Right atrium auricular region (tissue), 2 donors: ENCODE data around the gene VAV3. TPM values are rescaled to one million over a fixed set of nuclear protein-coding genes. Genes with fewer than 3 reads are reported as not detected.

Experiments
- DNase-seq: peaks from one replicate; pipeline ENCODE4 v3.0.0-alpha.2; 2019; ENCODE audit warnings: low spot score
- H3K27ac ChIP-seq, 2 donors: fragments of 200-600 bp; sonication (generic); 1 replicate in 1 of 2; 2 replicates in 1 of 2; pipeline ENCODE4 v1.5.1; 2016 to 2019
- H3K27me3 ChIP-seq, 2 donors: fragments of 200-600 bp; sonication (generic); one replicate each; pipeline versions ENCODE4 v1.5.1 to v1.6.0; 2017 to 2019
- H3K36me3 ChIP-seq: fragments of 200-600 bp; sonication (generic); one replicate; pipeline ENCODE4 v1.5.1; 2016
- H3K4me1 ChIP-seq, 2 donors: fragments of 200-600 bp; sonication (generic); one replicate each; pipeline versions ENCODE4 v1.5.1 to v1.6.0; 2017 to 2019
- H3K4me3 ChIP-seq, 2 donors: fragments of 200-600 bp; sonication (generic); 1 replicate in 1 of 2; 2 replicates in 1 of 2; pipeline ENCODE4 v1.5.1; 2017 to 2019; ENCODE audit warnings: mild to moderate bottlenecking in 1 of 2, moderate library complexity in 1 of 2
- H3K9me3 ChIP-seq, 2 donors: fragments of 200-600 bp; sonication (generic); one replicate each; pipeline ENCODE4 v1.5.1; 2019
- total RNA-seq, 2 donors: library from RNA; depleted of rRNA; stranded (reverse); fragments of >200 nt; gene quantifications; one replicate each; pipeline ENCODE4 v1.1.0, GENCODE V29; 2016
- TF ChIP-seq, protein P1 (sequence below), 2 donors: fragments of 200-600 bp; sonication (generic); IDR thresholded peaks; one replicate each; pipeline ENCODE4 v1.5.1; 2019; ENCODE audit warnings: antibody characterized with exemption in 2 of 2

The VAV3 gene
- total RNA-seq, 2 donors from 2014 or later: 2.0 to 2.8 TPM

DNA sequence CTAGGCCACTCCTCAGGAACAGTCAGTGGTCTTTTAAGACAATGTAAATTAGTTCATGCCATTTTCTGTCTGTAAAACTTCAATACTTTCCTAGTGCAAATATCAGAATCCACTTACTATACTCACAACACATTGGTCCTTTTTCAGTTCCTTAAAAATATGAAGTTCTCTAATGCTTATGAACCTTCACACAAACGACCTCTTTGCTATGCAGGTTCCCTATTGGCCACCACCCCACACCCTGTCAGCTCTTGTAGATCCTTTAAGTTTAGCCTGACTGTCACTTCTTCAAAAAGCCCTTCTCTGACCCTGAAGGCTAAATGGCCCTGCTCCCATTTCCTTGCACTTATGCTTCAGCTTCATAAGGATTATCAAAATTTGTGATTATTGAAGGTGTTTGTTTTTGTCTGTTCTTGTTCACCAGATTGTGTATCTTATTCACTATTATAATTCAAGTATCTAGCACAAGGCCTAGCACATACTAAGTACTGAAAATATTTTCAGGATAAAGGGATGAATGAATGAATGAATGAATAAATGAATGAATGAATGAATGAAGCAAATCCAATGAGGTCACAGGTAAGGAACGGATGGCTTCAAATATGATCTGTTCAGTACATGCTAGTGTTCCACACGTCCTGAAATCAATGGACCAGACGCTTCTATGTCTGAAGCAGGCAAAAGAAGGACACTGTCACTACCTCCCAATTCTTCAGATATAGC lies 373.9 kb downstream of the VAV3 start:
- Histone ChIP-seq H3K27ac (no peak overlapping the region), H3K9me3 (no peaks in the 10 kb centered on the region), H3K36me3 (no peaks in the 10 kb centered on the region), H3K4me1 (no peaks in the 10 kb centered on the region), H3K27me3 (no peaks in the 10 kb centered on the region), H3K4me3 (no peak overlapping the region)
- no peak for DNase-seq
- TF ChIP-seq, protein P1, sequence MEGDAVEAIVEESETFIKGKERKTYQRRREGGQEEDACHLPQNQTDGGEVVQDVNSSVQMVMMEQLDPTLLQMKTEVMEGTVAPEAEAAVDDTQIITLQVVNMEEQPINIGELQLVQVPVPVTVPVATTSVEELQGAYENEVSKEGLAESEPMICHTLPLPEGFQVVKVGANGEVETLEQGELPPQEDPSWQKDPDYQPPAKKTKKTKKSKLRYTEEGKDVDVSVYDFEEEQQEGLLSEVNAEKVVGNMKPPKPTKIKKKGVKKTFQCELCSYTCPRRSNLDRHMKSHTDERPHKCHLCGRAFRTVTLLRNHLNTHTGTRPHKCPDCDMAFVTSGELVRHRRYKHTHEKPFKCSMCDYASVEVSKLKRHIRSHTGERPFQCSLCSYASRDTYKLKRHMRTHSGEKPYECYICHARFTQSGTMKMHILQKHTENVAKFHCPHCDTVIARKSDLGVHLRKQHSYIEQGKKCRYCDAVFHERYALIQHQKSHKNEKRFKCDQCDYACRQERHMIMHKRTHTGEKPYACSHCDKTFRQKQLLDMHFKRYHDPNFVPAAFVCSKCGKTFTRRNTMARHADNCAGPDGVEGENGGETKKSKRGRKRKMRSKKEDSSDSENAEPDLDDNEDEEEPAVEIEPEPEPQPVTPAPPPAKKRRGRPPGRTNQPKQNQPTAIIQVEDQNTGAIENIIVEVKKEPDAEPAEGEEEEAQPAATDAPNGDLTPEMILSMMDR (IDR thresholded peaks at IDR 0.05): no peak

DNA sequence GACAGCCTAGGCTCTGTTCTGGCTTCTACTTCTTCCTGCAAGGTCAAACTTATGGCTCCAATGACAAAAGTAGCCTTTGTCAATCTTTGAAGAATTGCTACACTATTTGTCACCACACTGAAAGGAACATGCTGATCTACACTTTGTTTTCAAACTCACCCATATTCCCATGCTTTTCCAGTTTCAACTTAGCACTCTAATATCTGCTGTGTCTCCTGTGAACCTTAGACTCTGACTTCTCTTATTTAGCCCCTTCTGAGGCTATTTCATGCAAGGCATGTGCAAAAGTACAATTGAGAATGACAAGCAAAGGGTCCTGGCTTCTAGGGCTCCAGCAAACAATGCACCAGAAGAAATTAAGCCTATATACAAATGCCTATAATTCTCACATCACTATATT lies 374.9 kb downstream of the VAV3 start:
- TF ChIP-seq, protein P1 (IDR thresholded peaks at IDR 0.05): no peak
- DNase-seq: no peak
- H3K4me1 ChIP-seq: no peaks in the 10 kb centered on the region
- H3K27ac ChIP-seq: no peak overlapping the region
- H3K4me3 ChIP-seq: no peak overlapping the region
- H3K9me3 ChIP-seq: no peaks in the 10 kb centered on the region
- H3K27me3 ChIP-seq: no peaks in the 10 kb centered on the region
- no peaks in the 10 kb centered on the region for H3K36me3 ChIP-seq

DNA sequence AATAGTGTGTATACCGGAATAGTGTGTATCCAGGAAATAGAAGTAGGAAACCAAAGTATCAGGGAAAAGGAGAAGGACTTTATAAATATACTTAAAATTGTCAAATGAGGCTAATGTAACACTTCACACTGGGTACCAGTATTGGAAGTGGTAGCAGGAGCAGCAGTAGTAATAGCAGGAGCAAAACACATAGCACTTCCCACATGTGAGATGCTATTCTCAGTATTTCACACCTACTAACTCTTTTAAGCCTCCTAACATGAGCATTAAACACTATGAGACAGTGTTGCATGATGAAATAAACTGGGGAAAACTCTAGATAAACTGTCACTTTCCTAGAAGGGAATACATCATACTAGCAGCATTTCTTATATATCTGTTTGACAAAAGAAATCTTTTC lies 376.7 kb downstream of the VAV3 start:
- H3K4me1 ChIP-seq: no peaks in the 10 kb centered on the region
- no peaks in the 10 kb centered on the region for H3K27me3 ChIP-seq
- TF ChIP-seq, protein P1 (IDR thresholded peaks at IDR 0.05): no peak
- H3K9me3 ChIP-seq: no peaks in the 10 kb centered on the region
- no peak for DNase-seq
- H3K27ac ChIP-seq: no peak overlapping the region
- H3K4me3 ChIP-seq: no peak overlapping the region
- H3K36me3 ChIP-seq: no peaks in the 10 kb centered on the region

DNA sequence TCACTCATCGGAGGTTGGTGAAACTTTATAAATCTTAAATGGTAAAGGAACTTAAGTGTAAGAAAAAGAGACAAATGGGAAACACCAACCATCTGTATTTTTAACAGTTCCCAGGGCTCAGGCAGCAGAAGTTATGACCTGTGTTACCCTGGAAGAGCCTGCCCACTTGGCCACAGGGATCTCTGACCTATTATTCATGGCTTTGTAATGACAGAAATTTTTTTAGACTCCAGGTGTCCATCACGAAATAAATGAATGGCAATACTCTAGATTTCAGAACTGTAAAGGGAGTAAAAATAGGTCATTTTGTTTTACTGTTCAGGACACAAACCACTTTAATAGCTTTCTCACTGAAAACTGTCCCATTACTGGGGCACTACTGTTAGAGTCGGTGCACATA lies 389.8 kb downstream of the VAV3 start:
- Histone ChIP-seq H3K4me1 (no peaks in the 10 kb centered on the region), H3K27ac (no peak overlapping the region), H3K9me3 (no peaks in the 10 kb centered on the region), H3K4me3 (no peak overlapping the region), H3K36me3 (no peaks in the 10 kb centered on the region), H3K27me3 (no peaks in the 10 kb centered on the region)
- no peak for DNase-seq
- TF ChIP-seq, protein P1 (IDR thresholded peaks at IDR 0.05): no peak

GRCh38 chr1:107574044-107574443 lies 390.9 kb downstream of the VAV3 start:
- Histone ChIP-seq H3K27ac (no peak overlapping the region), H3K9me3 (no peaks in the 10 kb centered on the region), H3K36me3 (no peaks in the 10 kb centered on the region), H3K27me3 (no peaks in the 10 kb centered on the region), H3K4me3 (no peak overlapping the region), H3K4me1 (no peaks in the 10 kb centered on the region)
- TF ChIP-seq, protein P1 (IDR thresholded peaks at IDR 0.05): no peak
- DNase-seq: no peak

GRCh38 chr1:107572674-107573211 lies 392.2 kb downstream of the VAV3 start:
- Histone ChIP-seq H3K4me3 (no peak overlapping the region), H3K27ac (no peak overlapping the region), H3K9me3 (no peaks in the 10 kb centered on the region), H3K36me3 (no peaks in the 10 kb centered on the region), H3K4me1 (no peaks in the 10 kb centered on the region), H3K27me3 (no peaks in the 10 kb centered on the region)
- TF ChIP-seq, protein P1 (IDR thresholded peaks at IDR 0.05): no peak
- DNase-seq: no peak
